Progenitor cell of endocrine pancreas (in vitro differentiated cells): ENCODE measurements around the gene JADE2. TPM values are rescaled to one million over a fixed set of nuclear protein-coding genes. Genes with fewer than 3 reads are reported as not detected.

Source experiments
- DNase-seq: peaks from one replicate; pipeline ENCODE4 v3.0.0; 2021; ENCODE audit warnings: low spot score; ENCODE audit not compliant: unreplicated experiment
- H3K27ac Mint-ChIP-seq: 2 replicates; pipeline ENCODE4 v1.8.0; 2021; ENCODE audit warnings: mild to moderate bottlenecking, moderate library complexity, mixed read lengths
- H3K27me3 Mint-ChIP-seq: 2 replicates; pipeline ENCODE4 v1.8.0; 2021; ENCODE audit warnings: mixed read lengths
- H3K36me3 Mint-ChIP-seq: 2 replicates; pipeline ENCODE4 v1.8.0; 2022; ENCODE audit warnings: mixed read lengths; ENCODE audit not compliant: insufficient read depth
- H3K4me1 Mint-ChIP-seq: 2 replicates; pipeline ENCODE4 v1.8.0; 2021; ENCODE audit warnings: low read depth, mixed read lengths
- H3K4me3 Mint-ChIP-seq: 2 replicates; pipeline ENCODE4 v1.8.0; 2021; ENCODE audit warnings: low read depth, mild to moderate bottlenecking, moderate library complexity, mixed read lengths
- H3K9me3 Mint-ChIP-seq: 2 replicates; pipeline ENCODE4 v1.8.0; 2021; ENCODE audit warnings: low read depth, mixed read lengths
- total RNA-seq: library from RNA; stranded (reverse); gene quantifications from 2 replicates; pipeline ENCODE4 v1.2.1, GENCODE V29; 2021
- TF ChIP-seq, protein P1 (sequence below): fragments of 200-600 bp; sonication (generic); IDR thresholded peaks from one replicate; pipeline ENCODE4 v1.5.0; 2021; ENCODE audit warnings: antibody characterized with exemption, mild to moderate bottlenecking; ENCODE audit not compliant: unreplicated experiment

JADE2 gene
- total RNA-seq, 1 donor from 2014 or later, result 6.7 TPM

GRCh38 chr5:134536876-134537275 lies 11.4 kb downstream of the JADE2 start:
- H3K4me3 Mint-ChIP-seq, result no peak overlapping the region
- TF ChIP-seq, protein P1, sequence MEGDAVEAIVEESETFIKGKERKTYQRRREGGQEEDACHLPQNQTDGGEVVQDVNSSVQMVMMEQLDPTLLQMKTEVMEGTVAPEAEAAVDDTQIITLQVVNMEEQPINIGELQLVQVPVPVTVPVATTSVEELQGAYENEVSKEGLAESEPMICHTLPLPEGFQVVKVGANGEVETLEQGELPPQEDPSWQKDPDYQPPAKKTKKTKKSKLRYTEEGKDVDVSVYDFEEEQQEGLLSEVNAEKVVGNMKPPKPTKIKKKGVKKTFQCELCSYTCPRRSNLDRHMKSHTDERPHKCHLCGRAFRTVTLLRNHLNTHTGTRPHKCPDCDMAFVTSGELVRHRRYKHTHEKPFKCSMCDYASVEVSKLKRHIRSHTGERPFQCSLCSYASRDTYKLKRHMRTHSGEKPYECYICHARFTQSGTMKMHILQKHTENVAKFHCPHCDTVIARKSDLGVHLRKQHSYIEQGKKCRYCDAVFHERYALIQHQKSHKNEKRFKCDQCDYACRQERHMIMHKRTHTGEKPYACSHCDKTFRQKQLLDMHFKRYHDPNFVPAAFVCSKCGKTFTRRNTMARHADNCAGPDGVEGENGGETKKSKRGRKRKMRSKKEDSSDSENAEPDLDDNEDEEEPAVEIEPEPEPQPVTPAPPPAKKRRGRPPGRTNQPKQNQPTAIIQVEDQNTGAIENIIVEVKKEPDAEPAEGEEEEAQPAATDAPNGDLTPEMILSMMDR, result no peak
- no peaks in the 10 kb centered on the region for H3K9me3 Mint-ChIP-seq
- H3K4me1 Mint-ChIP-seq, result no peaks in the 10 kb centered on the region
- H3K27me3 Mint-ChIP-seq, result no peaks in the 10 kb centered on the region
- H3K36me3 Mint-ChIP-seq, result peaks cover 2% of the 10 kb centered on the region
- H3K27ac Mint-ChIP-seq, result no peak overlapping the region
- DNase-seq, result no peak

GRCh38 chr5:134537297-134537696 lies 11.8 kb downstream of the JADE2 start:
- TF ChIP-seq, protein P1, result no peak
- Mint-ChIP-seq H3K4me1 (no peaks in the 10 kb centered on the region), H3K27me3 (no peaks in the 10 kb centered on the region), H3K9me3 (no peaks in the 10 kb centered on the region), H3K36me3 (peaks cover 2% of the 10 kb centered on the region), H3K27ac (no peak overlapping the region), H3K4me3 (no peak overlapping the region)
- DNase-seq, result no peak

DNA sequence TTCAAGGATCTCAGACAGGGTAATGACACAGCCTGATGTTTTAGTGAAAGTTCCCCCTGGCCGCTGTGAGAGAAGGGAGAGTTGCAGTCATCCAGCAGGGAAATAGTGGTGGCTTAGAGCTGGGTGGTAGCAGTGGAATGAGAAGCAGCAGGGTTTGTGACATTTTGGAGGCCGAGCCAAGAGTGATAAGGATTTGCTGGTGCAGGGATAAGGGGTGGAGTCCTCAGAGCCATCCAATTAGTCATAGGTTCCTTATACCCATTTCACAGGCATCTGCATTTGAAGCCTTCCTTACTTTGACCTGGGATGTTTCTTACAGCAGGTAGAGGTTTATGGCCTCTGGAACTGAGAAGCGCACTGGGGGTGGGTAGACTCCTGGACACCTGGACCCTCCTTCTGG lies 12.8 kb downstream of the JADE2 start:
- Mint-ChIP-seq H3K4me1 (no peaks in the 10 kb centered on the region), H3K4me3 (no peak overlapping the region), H3K27me3 (no peaks in the 10 kb centered on the region), H3K9me3 (no peaks in the 10 kb centered on the region), H3K36me3 (peaks cover 2% of the 10 kb centered on the region), H3K27ac (no peak overlapping the region)
- no peak for DNase-seq
- TF ChIP-seq, protein P1, result no peak

GRCh38 chr5:134539732-134540131 lies 14.3 kb downstream of the JADE2 start:
- Mint-ChIP-seq H3K27ac (no peak overlapping the region), H3K27me3 (no peaks in the 10 kb centered on the region), H3K4me1 (no peaks in the 10 kb centered on the region), H3K36me3 (peaks cover 2% of the 10 kb centered on the region), H3K9me3 (no peaks in the 10 kb centered on the region), H3K4me3 (no peak overlapping the region)
- DNase-seq, result no peak
- TF ChIP-seq, protein P1, result no peak

GRCh38 chr5:134540747-134541733 lies 15.6 kb downstream of the JADE2 start:
- DNase-seq, result no peak
- H3K4me3 Mint-ChIP-seq, result no peak overlapping the region
- peaks cover 2% of the 10 kb centered on the region for H3K36me3 Mint-ChIP-seq
- TF ChIP-seq, protein P1, result no peak
- H3K4me1 Mint-ChIP-seq, result no peaks in the 10 kb centered on the region
- H3K27me3 Mint-ChIP-seq, result no peaks in the 10 kb centered on the region
- no peaks in the 10 kb centered on the region for H3K9me3 Mint-ChIP-seq
- H3K27ac Mint-ChIP-seq, result no peak overlapping the region
